ENCODE data around the gene PLEKHN1.

Gene PLEKHN1

DNA sequence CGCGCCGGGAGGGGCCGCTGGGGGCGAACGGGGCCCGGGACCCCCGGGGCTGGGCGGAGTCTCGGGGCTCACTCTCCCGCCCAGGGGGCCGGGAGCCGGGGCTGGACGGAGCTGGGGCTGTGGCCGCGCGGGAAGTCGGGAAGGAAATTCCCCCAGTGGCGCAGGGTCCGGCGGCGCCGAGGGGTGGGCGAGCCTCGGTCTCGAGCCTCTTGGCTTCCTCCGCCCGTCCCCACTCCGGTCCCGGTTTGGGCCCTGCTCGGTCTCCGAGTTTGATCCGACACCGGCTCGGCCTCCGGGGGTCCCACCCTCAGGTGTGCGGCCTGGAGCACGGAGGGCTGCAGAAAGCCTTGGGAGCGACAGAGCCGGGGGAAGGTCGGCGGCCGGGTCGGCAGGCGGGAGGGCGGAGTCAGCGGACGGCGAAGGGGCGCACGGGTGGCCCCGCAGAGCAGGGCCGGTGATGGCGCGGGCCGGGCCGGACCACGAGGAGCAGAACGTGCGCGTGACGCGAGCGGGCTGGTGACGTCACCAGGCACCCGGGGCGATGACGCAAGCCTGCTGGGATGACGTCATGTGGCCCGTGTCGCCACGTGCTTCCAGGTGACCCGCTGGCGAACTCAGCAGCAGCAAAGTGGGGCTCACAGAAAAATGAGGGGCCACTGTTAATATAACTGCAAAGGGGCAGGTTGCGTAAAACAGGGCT lies 34.2 kb downstream of the PLEKHN1 start (continued):
- TF ChIP-seq, protein P1, sequence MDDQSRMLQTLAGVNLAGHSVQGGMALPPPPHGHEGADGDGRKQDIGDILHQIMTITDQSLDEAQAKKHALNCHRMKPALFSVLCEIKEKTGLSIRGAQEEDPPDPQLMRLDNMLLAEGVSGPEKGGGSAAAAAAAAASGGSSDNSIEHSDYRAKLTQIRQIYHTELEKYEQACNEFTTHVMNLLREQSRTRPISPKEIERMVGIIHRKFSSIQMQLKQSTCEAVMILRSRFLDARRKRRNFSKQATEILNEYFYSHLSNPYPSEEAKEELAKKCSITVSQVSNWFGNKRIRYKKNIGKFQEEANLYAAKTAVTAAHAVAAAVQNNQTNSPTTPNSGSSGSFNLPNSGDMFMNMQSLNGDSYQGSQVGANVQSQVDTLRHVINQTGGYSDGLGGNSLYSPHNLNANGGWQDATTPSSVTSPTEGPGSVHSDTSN (CRISPR knock-in tag; IDR thresholded peaks at IDR 0.05) = peak; percentile 92
- TF ChIP-seq, protein P2, sequence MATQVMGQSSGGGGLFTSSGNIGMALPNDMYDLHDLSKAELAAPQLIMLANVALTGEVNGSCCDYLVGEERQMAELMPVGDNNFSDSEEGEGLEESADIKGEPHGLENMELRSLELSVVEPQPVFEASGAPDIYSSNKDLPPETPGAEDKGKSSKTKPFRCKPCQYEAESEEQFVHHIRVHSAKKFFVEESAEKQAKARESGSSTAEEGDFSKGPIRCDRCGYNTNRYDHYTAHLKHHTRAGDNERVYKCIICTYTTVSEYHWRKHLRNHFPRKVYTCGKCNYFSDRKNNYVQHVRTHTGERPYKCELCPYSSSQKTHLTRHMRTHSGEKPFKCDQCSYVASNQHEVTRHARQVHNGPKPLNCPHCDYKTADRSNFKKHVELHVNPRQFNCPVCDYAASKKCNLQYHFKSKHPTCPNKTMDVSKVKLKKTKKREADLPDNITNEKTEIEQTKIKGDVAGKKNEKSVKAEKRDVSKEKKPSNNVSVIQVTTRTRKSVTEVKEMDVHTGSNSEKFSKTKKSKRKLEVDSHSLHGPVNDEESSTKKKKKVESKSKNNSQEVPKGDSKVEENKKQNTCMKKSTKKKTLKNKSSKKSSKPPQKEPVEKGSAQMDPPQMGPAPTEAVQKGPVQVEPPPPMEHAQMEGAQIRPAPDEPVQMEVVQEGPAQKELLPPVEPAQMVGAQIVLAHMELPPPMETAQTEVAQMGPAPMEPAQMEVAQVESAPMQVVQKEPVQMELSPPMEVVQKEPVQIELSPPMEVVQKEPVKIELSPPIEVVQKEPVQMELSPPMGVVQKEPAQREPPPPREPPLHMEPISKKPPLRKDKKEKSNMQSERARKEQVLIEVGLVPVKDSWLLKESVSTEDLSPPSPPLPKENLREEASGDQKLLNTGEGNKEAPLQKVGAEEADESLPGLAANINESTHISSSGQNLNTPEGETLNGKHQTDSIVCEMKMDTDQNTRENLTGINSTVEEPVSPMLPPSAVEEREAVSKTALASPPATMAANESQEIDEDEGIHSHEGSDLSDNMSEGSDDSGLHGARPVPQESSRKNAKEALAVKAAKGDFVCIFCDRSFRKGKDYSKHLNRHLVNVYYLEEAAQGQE (tag by site-specific recombination; IDR thresholded peaks at IDR 0.05) = peak; percentile 52; the same call in 1 of the 2 replicates
- no peak for TF ChIP-seq ZNF670 (tag by site-specific recombination; IDR thresholded peaks at IDR 0.05; ENCODE audit: low read depth)
- peak; percentile 93 for TF ChIP-seq ZBTB8A (tag by site-specific recombination; IDR thresholded peaks at IDR 0.05)
- TF ChIP-seq, protein P3, sequence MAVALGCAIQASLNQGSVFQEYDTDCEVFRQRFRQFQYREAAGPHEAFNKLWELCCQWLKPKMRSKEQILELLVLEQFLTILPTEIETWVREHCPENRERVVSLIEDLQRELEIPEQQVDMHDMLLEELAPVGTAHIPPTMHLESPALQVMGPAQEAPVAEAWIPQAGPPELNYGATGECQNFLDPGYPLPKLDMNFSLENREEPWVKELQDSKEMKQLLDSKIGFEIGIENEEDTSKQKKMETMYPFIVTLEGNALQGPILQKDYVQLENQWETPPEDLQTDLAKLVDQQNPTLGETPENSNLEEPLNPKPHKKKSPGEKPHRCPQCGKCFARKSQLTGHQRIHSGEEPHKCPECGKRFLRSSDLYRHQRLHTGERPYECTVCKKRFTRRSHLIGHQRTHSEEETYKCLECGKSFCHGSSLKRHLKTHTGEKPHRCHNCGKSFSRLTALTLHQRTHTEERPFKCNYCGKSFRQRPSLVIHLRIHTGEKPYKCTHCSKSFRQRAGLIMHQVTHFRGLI (tag by site-specific recombination; IDR thresholded peaks at IDR 0.05) = peak; percentile 64
- TF ChIP-seq, protein P4, sequence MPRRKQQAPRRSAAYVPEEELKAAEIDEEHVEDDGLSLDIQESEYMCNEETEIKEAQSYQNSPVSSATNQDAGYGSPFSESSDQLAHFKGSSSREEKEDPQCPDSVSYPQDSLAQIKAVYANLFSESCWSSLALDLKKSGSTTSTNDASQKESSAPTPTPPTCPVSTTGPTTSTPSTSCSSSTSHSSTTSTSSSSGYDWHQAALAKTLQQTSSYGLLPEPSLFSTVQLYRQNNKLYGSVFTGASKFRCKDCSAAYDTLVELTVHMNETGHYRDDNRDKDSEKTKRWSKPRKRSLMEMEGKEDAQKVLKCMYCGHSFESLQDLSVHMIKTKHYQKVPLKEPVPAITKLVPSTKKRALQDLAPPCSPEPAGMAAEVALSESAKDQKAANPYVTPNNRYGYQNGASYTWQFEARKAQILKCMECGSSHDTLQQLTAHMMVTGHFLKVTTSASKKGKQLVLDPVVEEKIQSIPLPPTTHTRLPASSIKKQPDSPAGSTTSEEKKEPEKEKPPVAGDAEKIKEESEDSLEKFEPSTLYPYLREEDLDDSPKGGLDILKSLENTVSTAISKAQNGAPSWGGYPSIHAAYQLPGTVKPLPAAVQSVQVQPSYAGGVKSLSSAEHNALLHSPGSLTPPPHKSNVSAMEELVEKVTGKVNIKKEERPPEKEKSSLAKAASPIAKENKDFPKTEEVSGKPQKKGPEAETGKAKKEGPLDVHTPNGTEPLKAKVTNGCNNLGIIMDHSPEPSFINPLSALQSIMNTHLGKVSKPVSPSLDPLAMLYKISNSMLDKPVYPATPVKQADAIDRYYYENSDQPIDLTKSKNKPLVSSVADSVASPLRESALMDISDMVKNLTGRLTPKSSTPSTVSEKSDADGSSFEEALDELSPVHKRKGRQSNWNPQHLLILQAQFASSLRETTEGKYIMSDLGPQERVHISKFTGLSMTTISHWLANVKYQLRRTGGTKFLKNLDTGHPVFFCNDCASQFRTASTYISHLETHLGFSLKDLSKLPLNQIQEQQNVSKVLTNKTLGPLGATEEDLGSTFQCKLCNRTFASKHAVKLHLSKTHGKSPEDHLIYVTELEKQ (tag by site-specific recombination; IDR thresholded peaks at IDR 0.05; ENCODE audit: borderline replicate concordance) = peak; percentile 96
- TF ChIP-seq SALL2 (tag by site-specific recombination; IDR thresholded peaks at IDR 0.05; ENCODE audit: borderline replicate concordance) = peak; percentile 92
- TF ChIP-seq, protein P5, sequence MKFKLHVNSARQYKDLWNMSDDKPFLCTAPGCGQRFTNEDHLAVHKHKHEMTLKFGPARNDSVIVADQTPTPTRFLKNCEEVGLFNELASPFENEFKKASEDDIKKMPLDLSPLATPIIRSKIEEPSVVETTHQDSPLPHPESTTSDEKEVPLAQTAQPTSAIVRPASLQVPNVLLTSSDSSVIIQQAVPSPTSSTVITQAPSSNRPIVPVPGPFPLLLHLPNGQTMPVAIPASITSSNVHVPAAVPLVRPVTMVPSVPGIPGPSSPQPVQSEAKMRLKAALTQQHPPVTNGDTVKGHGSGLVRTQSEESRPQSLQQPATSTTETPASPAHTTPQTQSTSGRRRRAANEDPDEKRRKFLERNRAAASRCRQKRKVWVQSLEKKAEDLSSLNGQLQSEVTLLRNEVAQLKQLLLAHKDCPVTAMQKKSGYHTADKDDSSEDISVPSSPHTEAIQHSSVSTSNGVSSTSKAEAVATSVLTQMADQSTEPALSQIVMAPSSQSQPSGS (tag by site-specific recombination; IDR thresholded peaks at IDR 0.05; ENCODE audit: low read depth) = peak; percentile 100
- no peak for TF ChIP-seq ZNF140 (tag by site-specific recombination; IDR thresholded peaks at IDR 0.05)
- no peak for TF ChIP-seq GLI4 (tag by site-specific recombination; IDR thresholded peaks at IDR 0.05)
- no peak for TF ChIP-seq ZNF621 (tag by site-specific recombination; IDR thresholded peaks at IDR 0.05)
- TF ChIP-seq KLF9 (tag by site-specific recombination; IDR thresholded peaks at IDR 0.05; ENCODE audit: low read depth) = peak; percentile 63
- no peak for TF ChIP-seq ZFP41 (tag by site-specific recombination; IDR thresholded peaks at IDR 0.05; ENCODE audit: borderline replicate concordance)
- TF ChIP-seq ZNF10 (tag by site-specific recombination; IDR thresholded peaks at IDR 0.05) = peak; percentile 85
- TF ChIP-seq MEIS1 (CRISPR knock-in tag; IDR thresholded peaks at IDR 0.05; ENCODE audit: borderline replicate concordance) = no peak; the same call in 1 of the 2 replicates
- no peak for TF ChIP-seq ZNF19 (tag by site-specific recombination; IDR thresholded peaks at IDR 0.05; ENCODE audit: low read depth)
- peak; percentile 97 for TF ChIP-seq SP7 (tag by site-specific recombination; IDR thresholded peaks at IDR 0.05)
- TF ChIP-seq, protein P6, sequence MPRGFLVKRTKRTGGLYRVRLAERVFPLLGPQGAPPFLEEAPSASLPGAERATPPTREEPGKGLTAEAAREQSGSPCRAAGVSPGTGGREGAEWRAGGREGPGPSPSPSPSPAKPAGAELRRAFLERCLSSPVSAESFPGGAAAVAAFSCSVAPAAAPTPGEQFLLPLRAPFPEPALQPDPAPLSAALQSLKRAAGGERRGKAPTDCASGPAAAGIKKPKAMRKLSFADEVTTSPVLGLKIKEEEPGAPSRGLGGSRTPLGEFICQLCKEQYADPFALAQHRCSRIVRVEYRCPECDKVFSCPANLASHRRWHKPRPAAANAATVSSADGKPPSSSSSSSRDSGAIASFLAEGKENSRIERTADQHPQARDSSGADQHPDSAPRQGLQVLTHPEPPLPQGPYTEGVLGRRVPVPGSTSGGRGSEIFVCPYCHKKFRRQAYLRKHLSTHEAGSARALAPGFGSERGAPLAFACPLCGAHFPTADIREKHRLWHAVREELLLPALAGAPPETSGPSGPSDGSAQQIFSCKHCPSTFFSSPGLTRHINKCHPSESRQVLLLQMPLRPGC (tag by site-specific recombination; IDR thresholded peaks at IDR 0.05) = peak; percentile 95
- TF ChIP-seq GLI2 (tag by site-specific recombination; IDR thresholded peaks at IDR 0.05; ENCODE audit: borderline replicate concordance, low read depth) = no peak
- TF ChIP-seq SCRT2 (tag by site-specific recombination; IDR thresholded peaks at IDR 0.05) = no peak; the same call in none of the 2 replicates
- peak; percentile 76 for TF ChIP-seq ZNF2 (tag by site-specific recombination; IDR thresholded peaks at IDR 0.05)
- no peak for TF ChIP-seq ZNF560 (tag by site-specific recombination; IDR thresholded peaks at IDR 0.05; ENCODE audit: borderline replicate concordance)
- TF ChIP-seq, protein P7, sequence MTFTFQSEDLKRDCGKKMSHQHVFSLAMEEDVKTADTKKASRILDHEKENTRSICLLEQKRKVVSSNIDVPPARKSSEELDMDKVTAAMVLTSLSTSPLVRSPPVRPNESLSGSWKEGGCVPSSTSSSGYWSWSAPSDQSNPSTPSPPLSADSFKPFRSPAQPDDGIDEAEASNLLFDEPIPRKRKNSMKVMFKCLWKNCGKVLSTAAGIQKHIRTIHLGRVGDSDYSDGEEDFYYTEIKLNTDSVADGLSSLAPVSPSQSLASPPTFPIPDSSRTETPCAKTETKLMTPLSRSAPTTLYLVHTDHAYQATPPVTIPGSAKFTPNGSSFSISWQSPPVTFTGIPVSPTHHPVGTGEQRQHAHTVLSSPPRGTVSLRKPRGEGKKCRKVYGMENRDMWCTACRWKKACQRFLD (tag by site-specific recombination; IDR thresholded peaks at IDR 0.05) = no peak
- TF ChIP-seq ZNF426 (tag by site-specific recombination; IDR thresholded peaks at IDR 0.05) = no peak
- TF ChIP-seq ZNF626 (tag by site-specific recombination; IDR thresholded peaks at IDR 0.05) = no peak

Data from HEK293 (cell line).